Caki2 (cell line): ENCODE measurements around the gene CCDC88A. TPM values are rescaled to one million over a fixed set of nuclear protein-coding genes. Genes with fewer than 3 reads are reported as not detected.

Experiments used
- DNase-seq: peaks from one replicate; pipeline ENCODE4 v3.0.0-alpha.2; 2015; ENCODE audit warnings: low read depth
- in situ Hi-C: cut with HindIII; loops from 2 replicates; pipeline ENCODE4 v1.10.0; 2016; ENCODE audit warnings: low sequenced_read_pairs, low pct_unique_long_range_greater_than_20kb, mixed read lengths
- total RNA-seq: library from RNA; depleted of rRNA; stranded (reverse); fragments of >200 nt; shearing (Covaris generic); gene quantifications from 2 replicates; pipeline ENCODE4 v1.2.3, GENCODE V29; 2014; ENCODE audit warnings: low replicate concordance

Gene CCDC88A
- total RNA-seq, 1 experiment from 2014 or later: 18.5 TPM

DNA sequence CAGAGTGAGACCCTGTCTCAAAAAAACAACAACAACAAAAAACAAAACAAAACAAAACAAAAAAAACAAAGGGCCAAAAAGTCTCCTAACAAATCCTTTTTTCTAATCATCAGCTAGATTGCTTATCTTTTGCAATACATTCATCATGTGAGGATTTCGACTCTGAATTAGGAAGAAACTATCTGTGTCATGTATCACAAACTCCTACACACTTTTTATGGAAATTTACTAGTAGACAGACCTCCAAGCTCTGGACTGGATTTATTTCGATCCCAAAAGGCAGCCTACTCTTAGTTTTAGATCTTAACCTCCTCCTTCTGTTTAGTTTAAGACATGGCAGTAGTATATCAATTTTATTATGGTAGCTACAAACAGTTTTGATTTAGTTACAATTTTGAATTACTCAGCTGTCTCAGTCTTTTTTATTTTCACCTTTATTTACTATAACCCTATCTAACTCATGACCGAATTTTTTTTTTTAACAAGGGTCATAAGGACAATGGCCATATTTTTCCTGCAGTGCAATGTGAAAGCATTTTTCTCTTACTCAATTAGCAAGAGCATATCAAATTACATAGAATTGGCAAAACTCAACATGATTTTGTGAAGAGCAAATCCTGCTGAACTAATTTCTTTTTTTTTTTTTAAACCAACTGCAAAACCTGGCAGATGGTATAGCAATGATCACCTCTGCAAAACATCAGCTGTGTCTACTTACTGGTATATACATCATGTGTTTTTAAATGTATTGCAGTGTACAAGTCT, 10.7 kb upstream of the CCDC88A start:
- in situ Hi-C loops: no loop called here
- no peak for DNase-seq

DNA sequence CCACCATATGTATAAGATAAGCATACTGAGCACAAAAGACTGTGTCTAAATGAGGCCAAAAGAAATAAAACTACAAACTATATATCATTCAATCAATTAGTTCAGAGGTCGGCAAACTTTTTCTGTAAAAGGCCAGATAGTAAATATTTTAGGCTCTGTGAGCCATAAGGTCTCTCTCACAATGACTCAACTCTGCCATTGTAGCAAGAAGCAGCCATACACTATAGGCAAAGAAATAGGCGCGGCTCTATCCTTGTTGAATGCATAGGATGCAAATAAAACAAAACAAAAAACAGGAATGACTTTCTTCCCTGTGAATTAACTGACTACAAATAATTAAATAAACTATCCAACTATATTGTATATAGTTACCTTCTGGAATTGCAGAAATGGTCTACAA, 8.6 kb upstream of the CCDC88A start:
- in situ Hi-C loops: loop anchor here (10.0 kb wide), 1 partner anchor 77 kb away; no protein-coding TSS in a partner anchor

DNA sequence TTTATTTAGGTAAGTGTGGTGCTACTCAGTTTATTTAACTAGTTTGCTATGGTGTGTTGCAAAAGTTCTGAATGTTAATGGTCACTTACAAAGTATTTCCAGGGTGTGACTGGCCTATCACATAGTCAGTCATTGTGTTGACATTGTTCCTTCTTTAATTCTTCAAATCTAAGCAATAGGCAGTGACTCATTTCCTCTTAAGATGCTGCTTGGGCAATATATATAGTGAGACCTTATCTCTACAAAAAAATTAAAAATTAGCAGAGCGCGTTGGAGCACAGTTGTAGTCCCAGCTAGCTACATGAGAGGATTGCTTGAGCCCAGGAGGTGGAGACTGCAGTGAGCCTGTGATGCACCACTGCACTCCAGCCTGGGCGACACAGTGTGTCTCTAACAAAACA, 5.8 kb upstream of the CCDC88A start:
- in situ Hi-C loops: loop anchor here (10.0 kb wide), 1 partner anchor 79 kb away; no protein-coding TSS in a partner anchor
- DNase-seq: peak; percentile 92

More for the DNA sequence above, 8.6 kb upstream of the CCDC88A start:
- no peak for DNase-seq

- DNase-seq: no peak
Measured at GRCh38 chr2:55422876-55423665, 3.4 kb upstream of the CCDC88A start.

DNA sequence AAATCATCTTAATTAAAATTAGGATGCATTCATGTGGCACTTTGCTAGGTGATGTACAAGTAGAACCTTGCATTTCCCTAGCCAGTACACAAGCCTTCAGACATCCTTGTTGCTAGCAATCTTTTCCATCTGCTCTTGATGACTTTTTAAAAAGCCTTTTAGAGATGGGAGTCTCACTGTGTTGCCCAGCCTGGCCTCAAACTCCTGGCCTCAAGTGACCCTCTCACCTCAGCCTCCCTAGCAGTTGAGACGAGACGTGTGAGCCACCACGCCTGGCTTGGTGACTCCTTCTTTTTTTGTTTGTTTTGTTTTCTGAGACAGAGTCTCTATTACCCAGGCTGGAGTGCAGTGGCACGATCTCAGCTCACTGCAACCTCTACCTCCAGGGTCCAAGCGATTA, 1.7 kb upstream of the CCDC88A start:
- no peak for DNase-seq
- in situ Hi-C loops: loop anchor here (10.0 kb wide), 1 partner anchor 83 kb away; no protein-coding TSS in a partner anchor

More at GRCh38 chr2:55422876-55423665, 3.4 kb upstream of the CCDC88A start:
- in situ Hi-C loops: loop anchor here (10.0 kb wide), 1 partner anchor 82 kb away; no protein-coding TSS in a partner anchor

GRCh38 chr2:55420871-55421270, 1.2 kb upstream of the CCDC88A start:
- no peak for DNase-seq
- in situ Hi-C loops: loop anchor here (10.0 kb wide), 1 partner anchor 84 kb away; no protein-coding TSS in a partner anchor

DNA sequence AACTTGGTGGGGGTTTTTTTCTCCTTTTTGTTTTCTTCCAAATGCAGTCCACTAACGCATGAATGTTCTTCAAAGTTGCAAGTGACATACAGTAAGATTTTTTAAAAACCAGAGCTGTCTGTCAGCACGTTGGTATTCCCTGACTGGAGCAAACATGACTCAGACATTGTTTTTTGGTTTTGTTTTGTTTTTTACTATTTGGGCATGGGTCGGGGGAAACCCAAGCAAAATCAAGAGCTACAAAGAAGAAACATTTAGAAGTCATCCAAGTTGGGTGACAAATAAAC, 726 bp upstream of the CCDC88A start:
- in situ Hi-C loops: loop anchor here (10.0 kb wide), 1 partner anchor 84 kb away; no protein-coding TSS in a partner anchor
- DNase-seq: no peak

- in situ Hi-C loops: no loop called here
- peak; percentile 55 for DNase-seq
Measured at GRCh38 chr2:55419233-55419678, 400 bp downstream of the CCDC88A start.

DNA sequence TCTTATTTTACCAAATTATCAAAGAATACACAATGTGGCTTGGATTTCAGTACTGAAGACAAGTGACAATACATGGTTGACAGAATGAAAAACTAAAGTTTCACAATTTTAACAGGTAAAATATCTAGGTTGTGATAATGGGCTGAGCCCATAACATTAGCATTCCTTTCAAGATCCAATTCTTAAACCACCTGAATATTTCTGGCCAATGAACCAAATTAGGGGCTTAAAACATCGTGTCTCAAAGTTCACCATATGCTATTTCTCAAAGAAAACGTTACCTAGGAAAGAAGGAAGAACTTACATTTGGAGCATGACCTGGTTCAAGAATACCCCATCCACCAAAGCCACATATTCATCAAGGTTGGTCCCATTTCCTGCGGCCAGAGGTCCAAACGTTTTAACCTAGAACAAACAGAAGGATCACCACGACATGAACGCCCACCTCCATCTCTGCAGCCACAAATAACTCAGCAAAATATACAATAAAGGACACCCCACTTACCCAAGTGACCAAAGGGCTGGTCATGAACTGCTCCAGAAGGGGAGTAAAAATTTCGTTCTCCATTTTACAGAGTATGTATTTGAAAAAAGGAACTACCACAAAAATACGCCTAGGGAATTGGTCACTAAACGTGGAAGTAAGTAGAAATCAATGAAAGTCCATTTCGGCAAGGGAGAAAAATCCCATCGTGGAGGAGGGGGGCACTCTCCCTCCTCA, 984 bp downstream of the CCDC88A start:
- DNase-seq: no peak
- in situ Hi-C loops: no loop called here

DNA sequence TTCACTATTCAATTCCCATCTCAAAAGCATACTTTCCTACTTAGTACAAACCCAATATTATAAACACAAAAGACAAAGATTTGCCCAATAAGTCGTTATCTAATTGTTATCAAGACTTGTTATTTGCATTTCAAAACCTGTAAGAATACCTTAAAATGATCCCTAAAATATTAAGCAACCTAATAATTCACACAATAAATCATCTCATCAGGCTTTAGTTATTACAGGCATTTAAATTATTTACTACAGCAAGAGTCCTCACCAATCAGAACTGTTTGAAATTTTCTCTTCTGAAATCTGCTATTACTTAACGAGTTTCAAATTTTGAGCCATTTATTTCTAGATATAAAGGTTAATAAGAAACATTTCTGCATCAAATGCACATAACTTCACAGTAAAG, 1.6 kb downstream of the CCDC88A start:
- DNase-seq: no peak
- in situ Hi-C loops: no loop called here

DNA sequence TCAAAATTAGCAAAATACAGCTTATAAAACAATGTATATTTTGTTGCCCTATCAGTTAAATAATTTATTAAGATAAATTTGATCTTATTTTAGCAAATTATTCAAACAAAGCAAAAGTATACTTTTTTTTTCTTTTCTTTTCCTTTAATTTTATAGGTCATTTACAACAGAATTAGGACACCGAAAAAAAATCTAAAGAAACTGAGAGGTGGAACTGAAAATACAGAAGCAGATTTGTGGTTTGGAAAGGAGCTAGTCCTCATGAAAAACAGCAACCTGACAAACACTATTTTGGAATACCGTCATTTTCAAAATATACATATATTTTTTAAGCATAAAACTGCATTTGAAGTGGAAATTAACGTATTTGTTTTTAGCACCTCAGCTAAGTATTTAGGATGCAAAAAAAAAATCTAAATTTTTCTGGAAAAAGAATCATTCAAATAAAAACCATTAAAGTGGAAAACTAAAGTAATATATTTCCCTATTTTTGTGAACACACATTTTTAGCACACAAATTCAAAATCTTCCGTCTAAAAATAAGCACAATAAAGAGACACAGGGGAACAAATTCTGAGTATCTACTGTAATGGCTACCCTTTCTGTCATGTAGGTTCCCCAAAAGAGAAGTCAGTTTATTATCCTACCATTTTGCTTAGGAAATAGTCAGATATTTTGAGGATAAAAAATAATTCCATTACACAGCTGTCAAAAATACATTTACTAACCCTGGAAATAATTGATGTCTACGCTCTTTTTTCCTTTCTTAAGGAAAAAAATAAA, 2.7 kb downstream of the CCDC88A start:
- in situ Hi-C loops: no loop called here
- DNase-seq: no peak

- in situ Hi-C loops: no loop called here
- DNase-seq: no peak
Measured at GRCh38 chr2:55415300-55415699, 4.4 kb downstream of the CCDC88A start.

DNA sequence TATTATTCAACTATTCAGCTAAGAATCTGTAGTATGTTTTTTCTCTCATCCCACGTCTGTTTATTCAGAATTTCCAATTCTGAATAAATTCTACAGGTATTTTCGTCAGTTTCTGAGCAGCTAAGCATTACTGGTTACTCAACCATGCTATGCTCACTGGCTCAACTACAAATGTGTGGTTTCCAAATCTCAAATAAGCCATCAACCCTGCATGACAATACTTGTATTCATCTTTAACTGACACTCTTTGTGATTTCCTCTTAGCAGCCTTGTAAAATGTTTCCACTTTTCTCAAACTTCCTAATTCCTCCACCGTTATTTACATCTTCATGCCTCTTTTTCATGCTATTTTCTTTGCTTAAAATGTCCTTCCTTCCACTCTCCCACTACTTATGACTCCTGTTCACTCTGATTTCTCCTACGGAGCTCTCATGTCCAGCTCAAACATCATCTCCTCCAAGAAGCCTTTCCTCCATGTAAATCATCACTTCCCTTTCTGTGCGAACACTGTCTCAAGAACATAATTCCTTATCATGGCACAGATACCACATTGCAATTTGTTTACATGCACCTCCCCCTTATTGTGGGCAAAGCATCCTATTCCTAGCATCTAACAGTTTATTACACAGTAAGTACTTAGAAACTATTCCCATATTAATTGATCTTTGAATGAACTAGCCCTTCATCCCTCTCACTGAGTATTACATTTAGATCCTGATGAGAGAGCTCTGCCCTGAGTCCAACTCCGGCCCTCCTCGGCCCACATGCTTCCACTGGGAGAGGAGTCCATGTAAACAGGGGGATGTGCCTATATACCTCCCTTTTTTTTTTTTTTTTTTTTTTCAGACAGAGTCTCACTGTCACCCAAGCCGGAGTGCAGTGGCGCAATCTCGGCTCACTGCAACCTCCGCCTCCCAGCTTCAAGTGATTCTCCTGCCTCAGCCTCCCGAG, 10.5 kb downstream of the CCDC88A start:
- in situ Hi-C loops: no loop called here
- no peak for DNase-seq

GRCh38 chr2:55408098-55408882, 11.4 kb downstream of the CCDC88A start:
- in situ Hi-C loops: no loop called here
- peak; percentile 14 for DNase-seq

DNA sequence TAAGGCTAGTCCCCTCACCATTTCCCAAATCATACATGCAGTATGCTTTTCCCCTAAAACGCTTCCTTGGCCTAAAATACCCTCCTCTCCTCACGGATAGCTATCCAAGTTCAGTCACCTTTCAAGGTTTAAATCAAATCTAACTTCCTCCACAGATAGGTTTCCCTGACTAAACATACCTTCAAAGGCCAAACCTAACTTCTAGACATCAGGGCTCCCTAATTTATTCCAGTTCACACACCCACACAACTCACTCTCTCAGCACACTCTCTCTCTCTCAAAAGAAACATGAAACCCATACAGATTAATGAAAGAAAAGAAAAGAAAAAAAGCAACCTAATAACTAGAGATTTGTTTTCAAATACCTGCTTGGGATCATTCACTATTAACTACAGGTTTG, 14.5 kb downstream of the CCDC88A start:
- in situ Hi-C loops: no loop called here
- DNase-seq: no peak

- in situ Hi-C loops: no loop called here
Measured at GRCh38 chr2:55403256-55403998, 16.2 kb downstream of the CCDC88A start.

More at GRCh38 chr2:55403256-55403998, 16.2 kb downstream of the CCDC88A start:
- DNase-seq: no peak
